ENCODE data around the gene CAPG.
"Not testable (repeated sequence)": the region's sequence is repeated elsewhere in the genome, so short reads cannot be mapped to it uniquely, and the experiment has no call there.

The CAPG gene

DNA sequence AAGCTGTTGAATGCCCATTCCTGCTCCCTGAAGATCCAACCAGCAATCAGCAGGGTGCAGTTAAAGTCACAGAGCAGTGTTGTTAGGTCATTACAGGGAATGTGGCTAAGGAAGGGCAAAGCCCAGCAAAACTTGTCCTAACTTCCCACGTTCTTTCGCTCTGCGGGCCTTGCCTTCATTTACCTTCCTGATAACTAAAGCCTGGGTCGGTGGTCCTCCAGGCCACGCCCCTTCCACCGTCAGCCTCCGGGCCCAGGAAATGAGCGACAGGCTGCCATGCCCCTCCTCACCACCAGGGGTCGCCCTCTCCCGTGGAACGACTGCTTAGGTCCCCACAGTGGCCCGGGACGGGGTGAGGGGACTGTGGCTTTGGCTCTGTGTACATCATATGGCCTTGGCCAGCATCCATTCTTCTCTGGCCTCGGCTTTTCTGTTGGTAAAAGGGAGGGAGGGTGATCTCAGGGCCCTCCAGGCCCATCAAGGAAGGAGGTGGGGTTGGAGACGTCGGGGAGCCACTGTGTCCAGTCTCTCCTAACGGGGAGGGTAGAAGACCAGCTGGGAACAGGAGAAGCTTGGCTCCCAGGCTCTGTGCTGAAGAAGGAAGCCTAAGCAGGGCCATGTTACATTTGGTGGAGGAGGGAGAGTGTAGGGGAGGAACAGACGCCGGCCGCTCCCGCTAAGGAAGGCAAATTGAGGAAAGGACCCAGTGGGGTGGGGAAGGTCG lies 10.5 kb upstream of the CAPG start:
- DNase-seq (ENCODE audit: low read depth) = peak; percentile 96

DNA sequence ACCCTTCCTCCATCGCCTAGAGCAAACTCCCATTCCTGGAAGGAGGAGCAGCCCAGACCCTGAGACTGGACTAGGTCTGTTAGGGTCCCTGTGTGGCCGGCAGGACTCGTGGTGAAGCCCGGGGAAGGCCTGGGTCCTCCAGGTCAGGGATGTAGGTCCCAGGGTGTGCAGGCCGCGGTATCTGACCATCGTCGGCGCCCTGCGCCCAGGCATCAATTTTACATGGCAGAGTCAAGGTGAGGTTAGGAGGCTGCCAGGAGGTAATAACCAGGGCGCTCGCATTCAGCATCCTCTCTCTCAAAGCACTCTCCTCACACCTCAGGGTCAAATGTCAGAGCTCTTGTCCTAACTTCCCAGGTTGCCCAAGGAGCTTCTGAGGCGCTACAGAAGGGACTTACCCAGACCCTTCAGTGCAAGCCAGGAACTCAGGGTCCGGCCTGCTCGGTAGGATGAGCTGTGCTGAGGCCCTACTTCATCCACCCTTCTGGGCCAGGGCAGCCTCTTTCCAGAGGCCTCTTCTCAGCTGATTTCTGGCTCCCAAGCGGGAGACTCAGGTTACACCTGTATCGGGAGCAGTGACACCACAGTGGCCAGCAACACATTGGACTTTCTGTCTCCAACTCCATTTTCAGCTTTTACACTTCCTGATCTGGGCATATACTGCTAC lies 9.0 kb upstream of the CAPG start:
- no peak for DNase-seq (ENCODE audit: low read depth)

DNA sequence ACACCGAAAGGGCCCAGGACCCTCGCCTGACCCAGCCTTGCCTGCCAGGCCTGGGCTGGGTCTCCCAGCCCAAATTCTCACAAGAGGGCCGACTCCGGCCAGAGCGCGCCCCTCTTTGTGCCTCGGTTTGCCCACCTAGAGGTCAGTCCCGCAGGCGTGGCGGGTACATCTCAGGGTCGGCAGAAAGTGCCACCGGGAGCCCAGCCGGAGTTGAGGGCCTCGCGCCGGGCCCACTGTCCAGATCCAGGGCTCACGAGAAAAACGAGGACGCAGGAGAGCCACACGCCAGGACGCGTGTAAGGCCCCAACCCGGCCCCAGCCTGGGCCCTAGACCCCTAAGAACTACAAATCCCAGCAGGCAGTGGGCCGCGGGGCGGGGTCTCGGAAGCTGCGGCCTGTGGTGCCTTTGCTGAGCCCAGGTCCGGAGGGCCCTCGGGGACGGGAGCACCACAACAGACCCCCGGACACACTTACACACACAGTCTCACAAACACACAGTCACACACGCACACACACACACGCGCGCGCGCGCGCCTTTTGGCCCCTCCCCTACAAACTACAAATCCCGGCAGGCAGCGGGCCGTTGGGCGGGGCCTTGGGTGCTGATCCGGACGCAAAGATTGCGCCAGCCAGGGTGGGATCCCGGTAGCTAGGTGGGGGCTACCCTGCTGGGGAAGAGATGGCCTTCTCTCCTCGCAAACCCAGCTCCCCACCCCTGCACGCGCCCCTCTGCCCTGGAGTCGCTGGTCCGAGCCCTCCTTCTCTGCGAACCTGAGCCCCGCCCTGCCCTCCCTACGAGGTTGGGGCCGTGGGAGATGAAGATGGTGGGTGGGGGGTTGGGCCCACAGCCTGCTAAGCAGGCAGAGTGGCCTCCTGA lies 8.2 kb upstream of the CAPG start, which contains the start of gene SH2D6:
Gene SH2D6 (plus strand): TSS at position 583 of the 877 bp plus-strand sequence. CDS start 10,752 bp downstream, outside the sequence.
- peak; percentile 67 for DNase-seq (ENCODE audit: low read depth)

- no peak for DNase-seq (ENCODE audit: low read depth)
Measured at GRCh38 chr2:85415980-85416650, 5.9 kb upstream of the CAPG start.

DNA sequence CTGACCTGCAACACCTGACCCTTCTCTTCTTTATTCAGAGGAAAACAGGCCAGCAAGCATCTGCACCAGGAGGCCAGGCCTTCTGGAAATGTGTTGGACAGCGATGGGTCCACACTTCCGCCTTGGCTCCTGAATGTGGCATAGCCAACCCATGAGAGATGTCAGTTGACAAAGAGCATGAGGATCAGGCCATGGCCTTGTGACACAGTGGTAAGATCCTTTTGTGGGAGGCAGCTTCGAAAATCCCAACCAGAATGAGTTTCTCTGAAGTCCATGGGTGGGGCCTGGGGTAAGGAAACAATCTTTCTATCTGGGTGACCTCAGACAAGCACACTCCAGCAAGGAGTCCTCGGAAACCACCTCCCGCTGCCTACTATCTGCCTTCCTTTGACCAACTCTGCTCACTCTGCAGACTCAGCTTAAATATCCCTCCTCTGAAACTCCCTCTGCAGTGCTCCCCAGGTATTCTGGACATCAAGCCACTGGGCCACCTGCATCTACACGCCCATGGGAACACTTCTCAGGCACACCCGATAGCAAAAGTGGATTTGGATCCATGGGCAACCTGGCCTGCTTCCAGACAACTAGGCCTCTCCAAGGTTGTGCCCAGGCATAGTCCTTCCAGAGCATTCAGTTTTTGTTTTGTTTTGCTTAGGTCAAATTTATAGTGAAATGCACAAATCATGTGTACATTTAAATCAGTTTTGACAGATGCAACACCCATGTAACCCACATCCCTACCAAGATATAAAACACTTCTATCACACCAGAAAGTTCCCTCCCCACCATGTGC lies 4.8 kb upstream of the CAPG start:
- DNase-seq (ENCODE audit: low read depth) = no peak

DNA sequence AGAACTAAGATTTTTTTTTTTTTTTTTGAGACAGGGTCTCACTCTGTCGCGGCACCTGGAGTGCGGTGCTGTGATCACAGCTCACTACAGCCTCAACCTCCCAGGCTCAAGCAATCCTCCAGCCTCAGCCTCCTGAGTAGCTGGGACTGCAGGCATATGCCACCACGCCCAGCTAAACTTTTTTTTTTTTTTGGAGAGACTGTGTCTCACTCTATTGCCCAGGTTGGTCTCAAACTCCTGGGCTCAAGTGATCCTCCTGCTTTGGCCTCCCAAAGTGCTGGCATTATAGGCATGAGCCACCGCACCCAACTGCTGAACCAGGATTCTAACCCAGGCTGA lies 4.2 kb upstream of the CAPG start:
- not testable (repeated sequence) for DNase-seq (ENCODE audit: low read depth)

GRCh38 chr2:85413592-85414420 lies 3.6 kb upstream of the CAPG start:
- no peak for DNase-seq (ENCODE audit: low read depth)

DNA sequence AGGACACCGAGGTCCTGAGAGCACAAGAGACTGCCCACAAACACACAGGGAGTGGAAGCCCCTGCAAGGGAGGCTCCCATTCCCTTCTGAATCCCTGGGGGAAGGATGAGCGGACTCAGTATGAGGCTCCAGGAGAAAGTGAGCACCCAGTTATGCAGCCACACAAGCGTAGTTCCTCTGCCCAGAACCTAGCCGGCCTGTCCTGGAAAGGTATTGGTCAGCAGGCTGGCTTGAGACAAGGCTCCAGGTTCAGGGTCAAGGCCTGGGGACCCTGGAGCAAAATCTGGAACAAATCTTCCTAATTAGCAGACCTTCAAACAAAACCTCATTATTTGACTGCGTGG lies 1.2 kb upstream of the CAPG start:
- no peak for DNase-seq (ENCODE audit: low read depth)

- no peak for DNase-seq (ENCODE audit: low read depth)
Measured at GRCh38 chr2:85410584-85411404, 628 bp upstream of the CAPG start.

DNA sequence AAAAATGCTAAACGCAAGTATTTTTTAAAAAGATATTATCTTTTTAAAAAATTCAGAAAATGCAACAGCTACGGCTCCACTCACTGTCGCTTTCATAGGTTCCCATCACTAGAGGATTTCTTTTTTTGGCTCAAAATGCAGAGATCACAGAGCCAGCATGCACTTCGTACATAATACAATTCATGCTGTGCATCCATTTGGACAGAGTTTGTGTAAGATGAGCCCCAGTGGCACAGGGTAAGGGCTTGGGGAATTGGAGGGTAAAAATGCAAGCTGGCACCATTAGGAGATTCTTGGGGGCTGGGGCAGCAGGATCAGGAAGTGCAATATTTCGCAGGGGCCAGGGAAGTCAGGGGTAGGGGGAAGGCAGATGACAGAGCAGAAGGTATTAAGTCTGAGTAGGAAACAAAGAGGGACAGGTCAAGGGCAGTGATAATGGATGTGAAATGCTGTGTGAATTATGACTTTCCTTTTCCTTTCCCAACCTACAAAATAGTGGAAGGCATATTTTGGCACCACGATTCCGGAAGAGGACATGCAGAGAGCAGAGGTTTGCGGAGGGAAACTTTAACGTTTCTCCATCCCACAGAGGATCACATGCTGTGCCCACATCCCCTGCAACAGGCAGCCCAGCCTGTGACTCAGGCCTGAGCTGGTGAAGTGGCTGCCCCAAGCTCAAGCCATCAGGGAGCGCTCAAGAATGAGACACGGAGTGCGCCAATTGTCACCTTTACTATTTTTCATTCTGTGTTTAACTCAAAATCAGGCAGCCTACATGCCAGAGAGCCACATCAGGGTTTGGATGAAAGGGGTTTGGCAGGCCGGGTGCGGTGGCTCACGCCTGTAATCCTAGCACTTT lies 4.7 kb downstream of the CAPG start:
- no peak for DNase-seq (ENCODE audit: low read depth)

- no peak for DNase-seq (ENCODE audit: low read depth)
Measured at GRCh38 chr2:85401844-85402243, 8.3 kb downstream of the CAPG start.

GRCh38 chr2:85401464-85401805 lies 8.7 kb downstream of the CAPG start:
- no peak for DNase-seq (ENCODE audit: low read depth)

GRCh38 chr2:85400541-85401463 lies 9.4 kb downstream of the CAPG start:
- DNase-seq (ENCODE audit: low read depth) = no peak

- DNase-seq (ENCODE audit: low read depth) = no peak
Measured at GRCh38 chr2:85400023-85400422, 10.1 kb downstream of the CAPG start.

- DNase-seq (ENCODE audit: low read depth) = no peak
Measured at GRCh38 chr2:85399183-85399455, 11.0 kb downstream of the CAPG start.

DNA sequence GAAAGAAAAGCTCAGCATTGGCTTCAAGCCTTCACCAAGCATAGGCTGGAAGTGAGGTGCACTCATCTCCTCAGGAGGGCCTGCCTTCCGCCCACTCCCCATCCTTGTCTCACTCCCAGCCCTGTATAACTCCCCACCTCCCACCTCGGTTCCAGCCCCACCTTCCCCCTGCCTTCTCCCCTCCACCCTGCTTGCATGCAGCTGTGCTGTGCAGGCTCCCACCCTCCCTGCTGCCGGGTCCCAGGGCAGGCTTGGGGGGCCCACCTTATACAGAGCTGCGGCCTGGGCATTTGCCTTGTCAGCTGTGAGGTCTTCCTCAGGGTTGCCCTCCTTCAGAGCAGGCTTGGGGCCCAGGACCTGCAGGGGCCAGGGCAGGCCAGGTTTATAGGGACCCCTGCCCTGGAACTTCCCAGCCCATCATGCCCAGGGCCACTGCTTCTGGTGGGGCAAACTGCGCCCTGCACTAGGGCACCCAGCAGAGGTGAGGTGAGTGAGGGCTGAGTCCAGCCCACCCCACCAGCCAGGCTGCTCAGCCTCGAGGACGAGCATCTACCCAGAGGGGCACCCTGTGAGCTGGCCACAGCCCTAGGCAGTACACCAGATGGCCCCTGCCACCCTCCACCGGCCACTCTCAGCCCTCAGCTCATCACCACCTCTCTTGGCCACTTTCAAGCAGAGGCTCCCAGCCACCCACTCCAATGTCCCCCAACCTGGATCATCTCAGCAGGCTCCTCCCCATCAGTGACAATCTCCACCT lies 11.6 kb downstream of the CAPG start:
- no peak for DNase-seq (ENCODE audit: low read depth)

GRCh38 chr2:85397925-85398331 lies 12.2 kb downstream of the CAPG start:
- no peak for DNase-seq (ENCODE audit: low read depth)

All from stimulated activated CD8-positive, alpha-beta memory T cell treated with anti-CD3 and anti-CD28 coated beads, Interleukin-15, amount 100 ng/mL, for 24 hours (primary cell).